Subcutaneous adipose tissue (tissue), 4 donors: ENCODE measurements around the gene RRAGB. TPM values are rescaled to one million over a fixed set of nuclear protein-coding genes. Genes with fewer than 3 reads are reported as not detected.

Experiments
- CTCF ChIP-seq: fragments of 450-650 bp; IDR thresholded peaks from one replicate; pipeline ENCODE4 v1.5.1; 2016; ENCODE audit warnings: low read depth, mild to moderate bottlenecking, control low read depth, antibody characterized with exemption, moderate library complexity
- total RNA-seq, 4 donors: library from RNA; depleted of rRNA; stranded (reverse); fragments of >200 nt; gene quantifications; one replicate each; pipeline ENCODE4 v1.1.0, GENCODE V29; 2016

Gene RRAGB
- total RNA-seq, 4 donors from 2014 or later, result 12.4 to 31.7 (median 22.2) TPM

- no peak for TF ChIP-seq CTCF
Measured at GRCh38 chrX:55787063-55787462, 69.5 kb downstream of the RRAGB start.

- no peak for TF ChIP-seq CTCF
Measured at GRCh38 chrX:55787727-55788126, 70.2 kb downstream of the RRAGB start.

- no peak for TF ChIP-seq CTCF
Measured at GRCh38 chrX:55794405-55794804, 76.9 kb downstream of the RRAGB start.

- no peak for TF ChIP-seq CTCF
Measured at GRCh38 chrX:55796496-55796895, 78.9 kb downstream of the RRAGB start.

- no peak for TF ChIP-seq CTCF
Measured at GRCh38 chrX:55801811-55802210, 84.3 kb downstream of the RRAGB start.

Other genes with a start within 250 kb of the RRAGB start
- gene USP51, start 227.9 kb upstream of the RRAGB start, total RNA-seq, result 1 to 10 TPM in 3 of 4 donors, under 1 TPM in 1; 0.94 to 3.1 (median 2.3) TPM
- gene FOXR2, start 94.3 kb upstream of the RRAGB start, total RNA-seq, result not detected